GM18502 (cell line): ENCODE data around the gene CDH3.
"Not testable (repeated sequence)": the region's sequence is repeated elsewhere in the genome, so short reads cannot be mapped to it uniquely, and the experiment has no call there.

Source experiments
- ATAC-seq: cut with Tn5 transposase; IDR thresholded peaks from one replicate; pipeline ENCODE4 v1.9.1; 2021; ENCODE audit warnings: mild to moderate bottlenecking; ENCODE audit not compliant: unreplicated experiment, poor library complexity

Gene CDH3

GRCh38 chr16:68698091-68698490, 53.0 kb downstream of the CDH3 start:
- no peak for ATAC-seq

DNA sequence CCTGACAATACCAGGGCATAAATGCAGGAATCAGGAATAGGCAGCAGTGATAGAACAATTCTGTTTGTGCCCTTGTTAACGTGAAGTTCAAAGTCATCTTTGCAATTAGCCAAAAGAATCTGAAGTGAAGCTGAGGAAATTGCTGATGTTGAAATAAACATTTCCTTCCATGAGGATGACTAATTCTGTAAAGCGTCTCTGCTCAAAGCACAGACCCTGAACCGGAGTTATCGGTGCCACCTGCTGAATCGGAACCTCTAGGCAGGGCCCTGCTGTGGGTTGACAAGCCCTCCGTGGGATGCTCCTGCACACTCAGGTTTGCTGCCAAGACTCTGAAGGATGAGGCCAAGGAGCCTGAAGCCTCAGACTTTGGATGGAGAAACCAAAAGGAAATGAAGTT, 55.0 kb downstream of the CDH3 start:
- no peak for ATAC-seq

DNA sequence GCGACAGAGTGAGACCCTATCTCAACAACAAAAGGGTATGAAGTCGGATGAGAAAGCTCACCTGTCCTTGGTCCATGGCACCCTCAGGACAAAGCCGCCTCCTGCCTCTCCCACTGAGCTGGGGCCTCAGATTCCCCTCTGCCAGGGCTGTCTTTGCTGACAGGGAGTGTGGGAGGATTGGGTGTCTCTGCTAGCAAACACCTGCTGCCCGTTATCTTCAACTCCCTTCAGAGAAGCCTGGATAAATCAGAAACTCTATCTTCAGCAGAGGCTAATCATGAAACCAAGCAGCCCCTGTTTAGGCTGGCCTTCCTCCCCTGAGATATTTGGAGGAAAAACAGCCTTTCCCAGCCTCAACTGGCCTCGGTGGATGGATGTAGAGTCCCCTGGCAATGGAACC, 55.7 kb downstream of the CDH3 start:
- ATAC-seq, result no peak

DNA sequence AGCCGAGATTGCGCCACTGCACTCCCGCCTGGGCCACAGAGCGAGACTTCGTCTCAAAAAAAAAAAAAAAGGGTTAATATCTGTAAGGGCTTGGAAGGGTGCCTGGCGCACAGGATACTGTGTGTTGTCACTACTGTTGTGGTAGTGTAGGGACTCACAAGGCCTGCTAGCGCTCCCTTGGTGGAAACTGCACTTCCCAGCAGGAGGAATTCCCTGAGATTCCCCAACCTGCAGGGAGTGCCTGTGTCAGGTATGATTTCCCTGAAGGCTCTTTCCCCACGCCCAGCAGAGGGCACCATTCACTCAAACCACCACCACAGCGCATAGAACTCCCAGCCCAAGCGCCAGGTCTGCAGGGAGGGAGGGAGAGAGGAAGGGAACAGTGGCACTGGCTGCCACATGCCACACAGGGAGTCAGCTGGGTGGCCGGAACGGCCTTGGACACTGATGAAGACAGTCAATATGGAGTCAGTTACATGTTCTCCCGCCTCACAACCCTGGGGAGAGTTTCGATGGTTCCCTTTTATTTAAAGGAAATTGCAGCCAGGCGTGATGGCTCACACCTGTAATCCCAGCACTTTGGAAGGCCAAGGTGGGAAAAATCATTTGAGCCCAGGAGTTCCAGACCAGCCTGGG, 59.2 kb downstream of the CDH3 start:
- no peak for ATAC-seq

DNA sequence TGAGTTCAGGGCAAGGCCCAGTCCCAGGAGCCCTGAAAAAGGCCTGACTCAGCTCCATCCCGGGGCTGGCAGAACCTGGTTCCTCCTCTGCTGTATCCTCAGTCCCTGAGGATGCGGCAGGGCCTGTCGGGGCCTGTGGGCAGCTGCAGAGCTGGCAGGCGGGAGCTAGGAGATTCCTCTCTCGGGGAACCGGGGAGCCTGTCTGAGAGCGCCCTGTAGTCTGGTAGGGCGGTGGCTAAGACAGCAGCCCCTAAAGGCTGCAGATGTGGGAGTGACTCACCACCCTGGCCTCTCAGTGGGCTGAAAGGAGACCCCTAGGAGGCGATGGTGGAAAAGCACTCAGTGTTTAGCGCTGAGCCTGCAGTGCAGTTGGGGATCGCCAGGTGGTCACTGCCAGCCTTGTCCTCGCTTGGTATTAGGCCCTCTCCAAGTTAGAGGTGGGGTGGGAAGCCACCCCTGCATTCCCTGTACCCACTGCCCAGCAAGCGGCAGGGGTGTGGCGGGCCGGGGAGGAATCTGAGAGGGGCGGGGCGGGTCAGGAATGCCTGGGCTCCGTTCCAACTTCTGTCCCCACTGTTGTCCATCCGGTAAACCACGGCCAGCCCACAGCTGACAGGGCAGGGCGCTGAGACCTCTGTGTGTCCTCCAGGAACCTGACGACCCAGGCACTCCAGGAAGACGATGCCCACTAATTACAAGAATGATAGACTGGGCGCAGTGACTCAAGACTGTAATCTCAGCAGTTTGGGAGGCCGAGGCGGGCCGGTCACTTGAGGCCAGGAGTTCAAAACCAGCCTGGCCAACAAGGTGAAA, 62.4 kb downstream of the CDH3 start:
- no peak for ATAC-seq

- ATAC-seq, result no peak
These were observed 65.1 kb downstream of the CDH3 start for GRCh38 chr16:68710211-68710610.

GRCh38 chr16:68711421-68712139, 66.5 kb downstream of the CDH3 start:
- no peak for ATAC-seq

GRCh38 chr16:68713361-68713760, 68.3 kb downstream of the CDH3 start:
- no peak for ATAC-seq

DNA sequence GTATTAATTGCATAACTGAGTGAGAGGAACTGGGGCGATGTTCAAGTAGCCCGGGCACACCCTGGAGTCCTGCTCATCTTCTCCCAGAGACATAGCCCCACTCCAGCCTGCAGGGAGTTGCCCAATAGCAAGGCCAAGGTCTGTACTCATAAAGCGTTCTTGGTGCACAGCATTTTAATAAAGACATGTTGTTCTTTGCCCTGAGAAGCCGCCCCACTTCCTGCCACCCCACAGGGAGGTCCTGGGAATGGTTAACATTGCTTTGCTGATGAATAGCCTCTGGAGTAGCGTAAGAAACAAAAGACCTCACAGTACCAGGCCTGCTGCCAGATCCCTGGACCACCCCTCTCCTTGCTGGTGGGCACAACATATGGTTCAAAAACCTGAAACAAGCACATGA, 70.4 kb downstream of the CDH3 start:
- ATAC-seq, result no peak

GRCh38 chr16:68716516-68716915, 71.4 kb downstream of the CDH3 start:
- not testable (repeated sequence) for ATAC-seq

GRCh38 chr16:68717684-68718083, 72.6 kb downstream of the CDH3 start:
- ATAC-seq, result no peak

GRCh38 chr16:68718590-68718989, 73.5 kb downstream of the CDH3 start:
- no peak for ATAC-seq

- peak; percentile 79 for ATAC-seq
These were observed 74.9 kb downstream of the CDH3 start for GRCh38 chr16:68719993-68720489.

DNA sequence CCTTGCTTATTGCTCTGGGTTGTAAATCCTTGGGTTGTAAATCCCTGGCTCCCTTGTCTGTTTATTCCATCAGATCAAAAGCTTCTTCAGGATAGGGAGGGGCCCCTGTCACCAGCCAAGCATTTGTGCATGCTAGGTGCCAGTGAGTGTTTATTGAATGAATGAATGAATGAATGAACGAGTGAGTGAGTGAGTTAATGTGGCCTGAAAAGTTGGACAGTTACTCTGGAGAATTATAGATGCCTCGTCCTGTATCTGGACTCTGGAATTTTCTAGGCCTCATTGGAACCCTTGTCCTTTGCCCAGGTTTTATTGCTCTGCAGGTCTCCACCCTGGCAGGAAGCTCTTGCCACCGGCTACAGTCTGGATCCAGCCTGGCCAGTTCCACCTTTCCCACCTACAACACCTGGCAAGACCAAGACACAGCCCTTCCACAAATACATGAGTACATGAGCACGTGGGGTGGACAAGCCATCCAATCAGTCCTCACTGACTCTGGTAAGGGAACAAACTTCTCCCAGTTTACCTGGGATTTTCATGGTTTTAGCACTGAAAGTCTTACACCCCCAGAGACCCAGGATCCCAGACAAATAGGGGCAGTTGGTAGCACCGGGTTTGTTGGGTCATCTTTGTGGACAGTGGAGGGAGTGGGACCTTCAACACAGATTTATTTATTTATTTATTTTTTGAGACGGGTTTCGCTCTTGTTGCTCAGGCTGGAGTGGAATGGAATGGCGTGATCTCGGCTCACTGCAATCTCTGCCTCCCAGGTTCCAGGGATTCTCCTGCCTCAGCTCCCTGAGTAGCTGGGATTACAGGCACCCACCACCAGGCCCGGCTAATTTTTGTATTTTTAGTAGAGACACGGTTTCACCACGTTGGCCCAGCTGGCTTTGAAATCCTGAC, 77.3 kb downstream of the CDH3 start:
- ATAC-seq, result no peak

DNA sequence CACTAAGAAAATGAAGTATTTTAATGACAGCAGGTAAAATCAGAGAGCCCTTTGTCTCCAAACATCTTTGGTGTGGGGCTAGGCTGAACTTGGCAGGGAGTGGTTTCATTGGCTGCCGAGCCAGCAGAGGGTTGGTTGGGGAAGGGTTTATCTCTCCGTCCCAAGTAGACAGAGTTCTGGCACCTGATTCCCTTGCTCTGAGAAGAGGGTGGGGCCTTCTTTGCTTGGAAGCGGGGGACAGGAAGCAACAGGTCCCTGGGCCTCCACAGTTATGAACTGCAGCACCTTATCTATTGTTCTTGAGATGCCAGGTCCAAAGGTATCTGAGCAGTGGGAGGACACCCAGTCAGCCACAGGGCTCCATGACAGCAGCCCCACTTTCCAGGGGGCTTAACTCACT, 79.7 kb downstream of the CDH3 start:
- no peak for ATAC-seq

- no peak for ATAC-seq
These were observed 83.4 kb downstream of the CDH3 start for GRCh38 chr16:68728523-68728922.

GRCh38 chr16:68731637-68732036, 86.5 kb downstream of the CDH3 start:
- ATAC-seq, result no peak

DNA sequence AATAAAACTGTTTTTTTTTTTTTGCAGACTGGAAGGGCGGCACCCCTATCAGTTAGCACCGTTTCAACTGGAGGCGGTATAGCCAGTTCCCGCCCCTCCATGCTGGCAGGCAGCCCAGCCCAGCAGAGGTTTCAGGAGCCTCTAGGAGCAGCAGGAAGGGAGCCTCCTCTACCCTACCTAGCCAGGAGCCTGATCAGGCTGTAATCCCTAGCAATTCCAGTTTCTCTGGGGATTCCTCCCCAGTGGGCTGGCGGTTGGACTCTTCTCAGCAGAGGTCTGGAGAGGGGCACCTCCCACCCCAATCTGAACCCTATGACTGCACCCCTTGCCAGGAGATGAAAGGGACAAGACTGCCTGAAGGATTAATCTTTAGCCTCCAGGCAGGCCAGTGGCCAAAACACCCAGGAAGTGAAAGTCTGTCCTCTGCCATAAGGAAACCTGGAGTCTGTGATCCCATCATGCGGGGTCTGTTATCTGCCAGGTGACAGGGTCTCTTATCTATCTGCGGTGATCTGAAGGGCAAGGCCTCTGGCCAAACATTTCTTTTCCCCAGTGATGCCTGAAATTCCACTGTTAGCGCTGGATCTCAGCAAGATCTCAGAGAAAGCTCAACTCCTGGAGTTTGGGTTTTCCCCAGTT, 87.1 kb downstream of the CDH3 start:
- no peak for ATAC-seq

- ATAC-seq, result no peak
These were observed 87.8 kb downstream of the CDH3 start for GRCh38 chr16:68732741-68733399.
